Measurements from ENCODE around the gene PGK1.
"Not testable (repeated sequence)": the region's sequence is repeated elsewhere in the genome, so short reads cannot be mapped to it uniquely, and the experiment has no call there.

PGK1 gene

GRCh38 chrX:78157846-78158245 is 53.8 kb downstream of the PGK1 start:
- in situ Hi-C loops (cut with HindIII; ENCODE audit: low pct_ligation_motif_present, low pct_unique_long_range_greater_than_20kb, low sequenced_read_pairs); DNase-seq: not testable (repeated sequence)

GRCh38 chrX:78160711-78161110 is 56.7 kb downstream of the PGK1 start:
- in situ Hi-C loops (cut with HindIII; ENCODE audit: low pct_ligation_motif_present, low pct_unique_long_range_greater_than_20kb, low sequenced_read_pairs); DNase-seq: not testable (repeated sequence)

GRCh38 chrX:78163175-78163574 is 59.1 kb downstream of the PGK1 start:
- DNase-seq = not testable (repeated sequence)

GRCh38 chrX:78165425-78165824 is 61.4 kb downstream of the PGK1 start:
- DNase-seq = no peak
- in situ Hi-C loops (cut with HindIII; ENCODE audit: low pct_ligation_motif_present, low pct_unique_long_range_greater_than_20kb, low sequenced_read_pairs) = no loop called here

More at GRCh38 chrX:78163175-78163574, 59.1 kb downstream of the PGK1 start:
- in situ Hi-C loops (cut with HindIII; ENCODE audit: low pct_ligation_motif_present, low pct_unique_long_range_greater_than_20kb, low sequenced_read_pairs) = not testable (repeated sequence)

- in situ Hi-C loops (cut with HindIII; ENCODE audit: low pct_ligation_motif_present, low pct_unique_long_range_greater_than_20kb, low sequenced_read_pairs) = no loop called here
- DNase-seq = no peak
Measured at GRCh38 chrX:78168065-78168464, 64.0 kb downstream of the PGK1 start.

Measured in ACHN (cell line).